GM23338 (cell line): ENCODE results near the gene MYO1F. TPM values are rescaled to one million over a fixed set of nuclear protein-coding genes. Genes with fewer than 3 reads are reported as not detected.

ENCODE experiments used
- EZH2phosphoT487 ChIP-seq: fragments of 200-600 bp; sonication (generic); IDR thresholded peaks from one replicate; pipeline ENCODE4 v1.8.1; 2018; ENCODE audit warnings: antibody characterized with exemption; ENCODE audit not compliant: unreplicated experiment
- JUNB ChIP-seq: IDR thresholded peaks from one replicate; pipeline ENCODE4 v1.6.1; 2016; ENCODE audit warnings: antibody characterized with exemption; ENCODE audit not compliant: unreplicated experiment
- NANOG ChIP-seq: IDR thresholded peaks from 2 replicates; pipeline ENCODE4 v1.6.1; 2016; ENCODE audit warnings: antibody characterized with exemption, borderline replicate concordance
- POLR2AphosphoS5 ChIP-seq: IDR thresholded peaks from 2 replicates; pipeline ENCODE4 v1.6.1; 2016; ENCODE audit warnings: antibody characterized with exemption, low read depth
- REST ChIP-seq: IDR thresholded peaks from one replicate; pipeline ENCODE4 v1.6.1; 2018; ENCODE audit warnings: antibody characterized with exemption; ENCODE audit not compliant: unreplicated experiment
- ZNF114 ChIP-seq: fragments of 250-450 bp; sonication (Bioruptor Pico); IDR thresholded peaks from 2 replicates; pipeline ENCODE4 v1.5.0; 2020; ENCODE audit warnings: mild to moderate bottlenecking, moderate library complexity
- ZNF331 ChIP-seq: fragments of 250-450 bp; sonication (Bioruptor Pico); IDR thresholded peaks from 2 replicates; pipeline ENCODE4 v1.5.0; 2020; ENCODE audit warnings: low read depth, mild to moderate bottlenecking, moderate library complexity
- ZNF462 ChIP-seq: fragments of 250-450 bp; sonication (Bioruptor Pico); IDR thresholded peaks from 2 replicates; pipeline ENCODE4 v1.5.0; 2020; ENCODE audit warnings: mild to moderate bottlenecking, moderate library complexity
- polyA plus RNA-seq: library from polyadenylated mRNA; unstranded; fragments of >200 nt; fragmentation: Nextera tagmentation; extraction: Ambion mirVana; gene quantifications from 2 replicates; pipeline ENCODE4 v1.2.1, GENCODE V29; 2016
- total RNA-seq: library from RNA; depleted of rRNA; stranded (reverse); fragments of >200 nt; shearing (Covaris generic); gene quantifications from 2 replicates; pipeline ENCODE4 v1.2.3, GENCODE V29; 2014

Gene MYO1F
- total and polyA plus RNA-seq, 2 experiments from 2014 or later: 3.9 to 5.7 TPM

GRCh38 chr19:8577741-8578140 is 499 bp upstream of the MYO1F start (continued):
- TF ChIP-seq ZNF462: no peak
- TF ChIP-seq JUNB: no peak
- no peak for TF ChIP-seq NANOG
- TF ChIP-seq POLR2AphosphoS5: no peak
- no peak for TF ChIP-seq ZNF114
- no peak for TF ChIP-seq EZH2phosphoT487
- TF ChIP-seq REST: no peak
- no peak for TF ChIP-seq ZNF331 (CRISPR knock-in tag)
